H9 (cell line): Measurements from ENCODE around the gene HERC3. TPM values are rescaled to one million over a fixed set of nuclear protein-coding genes. Genes with fewer than 3 reads are reported as not detected.

Experiments
- DNase-seq: peaks from one replicate; pipeline ENCODE4 v3.0.0-alpha.2; 2017
- H2AFZ ChIP-seq: one replicate; pipeline ENCODE4 v1.6.1; 2013; ENCODE audit warnings: mild to moderate bottlenecking, low read length, control low read depth, moderate library complexity
- H2AK5ac ChIP-seq: 2 replicates; pipeline ENCODE4 v1.6.1; 2013; ENCODE audit warnings: low read length, control low read depth, mixed read lengths; ENCODE audit not compliant: insufficient read length
- H2BK120ac ChIP-seq: one replicate; pipeline ENCODE4 v1.6.1; 2013; ENCODE audit warnings: low read depth, mild to moderate bottlenecking, low read length, control low read depth, inconsistent platforms; ENCODE audit not compliant: poor library complexity, severe bottlenecking
- H2BK12ac ChIP-seq: 2 replicates; pipeline ENCODE4 v1.6.1; 2013; ENCODE audit warnings: low read length, control low read depth, mixed read lengths, low read depth; ENCODE audit not compliant: insufficient read length
- H2BK15ac ChIP-seq: 2 replicates; pipeline ENCODE4 v1.6.1; 2013; ENCODE audit warnings: low read depth, low read length, control low read depth
- H2BK20ac ChIP-seq: one replicate; pipeline ENCODE4 v1.6.1; 2013; ENCODE audit warnings: low read depth, mild to moderate bottlenecking, low read length, control low read depth, inconsistent platforms; ENCODE audit not compliant: poor library complexity, severe bottlenecking
- H2BK5ac ChIP-seq: 2 replicates; pipeline ENCODE4 v1.6.1; 2013; ENCODE audit warnings: low read length, control low read depth, mixed read lengths; ENCODE audit not compliant: insufficient read length
- H3K14ac ChIP-seq: 2 replicates; pipeline ENCODE4 v1.6.1; 2013; ENCODE audit warnings: low read length, control low read depth; ENCODE audit not compliant: insufficient read depth
- H3K18ac ChIP-seq: 2 replicates; pipeline ENCODE4 v1.6.1; 2013; ENCODE audit warnings: low read depth, mild to moderate bottlenecking, mixed read lengths, low read length, control low read depth; ENCODE audit not compliant: insufficient read length
- H3K23ac ChIP-seq: 2 replicates; pipeline ENCODE4 v1.6.1; 2013; ENCODE audit warnings: low read length, control low read depth, mixed read lengths, low read depth; ENCODE audit not compliant: insufficient read length
- H3K23me2 ChIP-seq: 2 replicates; pipeline ENCODE4 v1.6.1; 2013; ENCODE audit warnings: low read depth, mild to moderate bottlenecking, mixed read lengths, low read length, control low read depth; ENCODE audit not compliant: insufficient read length, poor library complexity, severe bottlenecking
- H3K27ac ChIP-seq: 2 replicates; pipeline ENCODE4 v1.5.1; 2013; ENCODE audit warnings: low read length, control low read depth, mixed read lengths, low read depth; ENCODE audit not compliant: insufficient read length
- H3K27me3 ChIP-seq: 2 replicates; pipeline ENCODE4 v1.6.1; 2013; ENCODE audit warnings: low read length, control low read depth, inconsistent platforms; ENCODE audit not compliant: insufficient read depth
- H3K4ac ChIP-seq: 2 replicates; pipeline ENCODE4 v1.6.1; 2013; ENCODE audit warnings: low read depth, mild to moderate bottlenecking, control low read depth, inconsistent platforms, low read length, moderate library complexity
- H3K4me1 ChIP-seq: 2 replicates; pipeline ENCODE4 v1.6.1; 2013; ENCODE audit warnings: low read length, control low read depth, inconsistent platforms; ENCODE audit not compliant: insufficient read depth
- H3K4me2 ChIP-seq: 2 replicates; pipeline ENCODE4 v1.6.1; 2013; ENCODE audit warnings: low read length, control low read depth, mixed read lengths; ENCODE audit not compliant: insufficient read length, insufficient read depth
- H3K56ac ChIP-seq: 2 replicates; pipeline ENCODE4 v1.6.1; 2013; ENCODE audit warnings: low read depth, mild to moderate bottlenecking, mixed read lengths, low read length, control low read depth; ENCODE audit not compliant: insufficient read length
- H3K79me1 ChIP-seq: 2 replicates; pipeline ENCODE4 v1.6.1; 2013; ENCODE audit warnings: low read depth, mild to moderate bottlenecking, moderate library complexity, low read length, control low read depth, inconsistent platforms; ENCODE audit not compliant: insufficient read depth, poor library complexity, severe bottlenecking
- H3K79me2 ChIP-seq: 2 replicates; pipeline ENCODE4 v1.6.1; 2013; ENCODE audit warnings: low read length, control low read depth, inconsistent platforms; ENCODE audit not compliant: insufficient read depth
- H3K9ac ChIP-seq: 2 replicates; pipeline ENCODE4 v1.6.1; 2013; ENCODE audit warnings: low read length, control low read depth, mixed read lengths; ENCODE audit not compliant: insufficient read length; ENCODE audit errors: extremely low read depth
- H3K9me3 ChIP-seq: one replicate; pipeline ENCODE4 v1.6.1; 2013; ENCODE audit warnings: low read depth, low read length, inconsistent platforms; ENCODE audit not compliant: control insufficient read depth
- H3T11ph ChIP-seq: one replicate; pipeline ENCODE4 v1.6.1; 2013; ENCODE audit warnings: mild to moderate bottlenecking, low read length, control low read depth, inconsistent platforms
- H4K20me1 ChIP-seq: one replicate; pipeline ENCODE4 v1.6.1; 2013; ENCODE audit not compliant: control insufficient read depth, insufficient read length, insufficient read depth
- H4K5ac ChIP-seq: 2 replicates; pipeline ENCODE4 v1.6.1; 2013; ENCODE audit warnings: low read depth, mild to moderate bottlenecking, mixed read lengths, low read length, control low read depth; ENCODE audit not compliant: insufficient read length
- H4K8ac ChIP-seq: replicated peaks from 2 replicates; pipeline ENCODE4 v1.6.1; 2013; ENCODE audit warnings: low read length, control low read depth, mixed read lengths, low read depth; ENCODE audit not compliant: insufficient read length
- H4K91ac ChIP-seq: 2 replicates; pipeline ENCODE4 v1.6.1; 2013; ENCODE audit warnings: low read depth, mild to moderate bottlenecking, moderate library complexity, mixed read lengths, low read length, control low read depth; ENCODE audit not compliant: insufficient read length
- H3K27ac Mint-ChIP-seq, 3 experiments: 2 replicates in 2 of 3; 3 replicates in 1 of 3; pipeline ENCODE4 v1.8.0; 2020 to 2021; ENCODE audit warnings: mixed read lengths in 3 of 3, mild to moderate bottlenecking in 1 of 3, moderate library complexity in 1 of 3
- H3K27me3 Mint-ChIP-seq: 2 replicates; pipeline ENCODE4 v1.8.0; 2021; ENCODE audit warnings: low read depth, mild to moderate bottlenecking, moderate library complexity, mixed read lengths
- H3K36me3 Mint-ChIP-seq, 3 experiments: 2 replicates in 2 of 3; 3 replicates in 1 of 3; pipeline ENCODE4 v1.8.0; 2020 to 2021; ENCODE audit warnings: low read depth in 3 of 3, mixed read lengths in 3 of 3; ENCODE audit not compliant: insufficient read depth in 1 of 3
- H3K4me1 Mint-ChIP-seq, 2 experiments: 2 replicates each; pipeline ENCODE4 v1.8.0; 2020; ENCODE audit warnings: mixed read lengths in 2 of 2
- H3K4me3 Mint-ChIP-seq, 2 experiments: 2 replicates in 1 of 2; 3 replicates in 1 of 2; pipeline ENCODE4 v1.8.0; 2020 to 2021; ENCODE audit warnings: mild to moderate bottlenecking in 2 of 2, mixed read lengths in 2 of 2, moderate library complexity in 1 of 2
- H3K9me3 Mint-ChIP-seq, 2 experiments: 2 replicates in 1 of 2; 3 replicates in 1 of 2; pipeline ENCODE4 v1.8.0; 2020; ENCODE audit warnings: mild to moderate bottlenecking in 2 of 2, mixed read lengths in 2 of 2, moderate library complexity in 1 of 2
- CTCF ChIP-seq: fragments of 200-600 bp; sonication (generic); conservative IDR thresholded peaks from 3 replicates; pipeline ENCODE4 v1.8.0; 2021; ENCODE audit warnings: antibody characterized with exemption, mild to moderate bottlenecking
- WGBS: extraction: QIAGEN DNeasy Blood & Tissue Kit; methylation state at CpG from one replicate; pipeline ENCODE4 v1.1.7; 2013; ENCODE audit warnings: missing lambda C conversion rate, low lambda C conversion rate, mixed read lengths; ENCODE audit not compliant: insufficient read length; ENCODE audit errors: extremely low coverage; 5-methylcytosine and 5-hydroxymethylcytosine counted together
- total RNA-seq: library from RNA; stranded (reverse); gene quantifications from 2 replicates; pipeline ENCODE4 v1.2.1, GENCODE V29; 2021

HERC3 gene
- total RNA-seq, 1 experiment from 2014 or later = 2.9 TPM

GRCh38 chr4:88693792-88694191, 101.5 kb downstream of the HERC3 start:
- no peak overlapping the region for H4K91ac ChIP-seq
- H3K4ac ChIP-seq = no peak overlapping the region
- no peak overlapping the region for H3K18ac ChIP-seq
- H3K23me2 ChIP-seq = no peaks in the 10 kb centered on the region
- H4K5ac ChIP-seq = no peak overlapping the region
- Mint-ChIP-seq H3K27me3 (peaks cover 8% of the 10 kb centered on the region), H3K4me3 (no peak overlapping the region), H3K9me3 (no peaks in the 10 kb centered on the region), H3K4me1 (peaks cover 4 to 7% of the 10 kb centered on the region in 2 experiments; a peak in 2 of 4 replicates), H3K27ac (no peak overlapping the region; a peak in 1 of 7 replicates), H3K36me3 (peaks cover 0 to 4% (median 0%) of the 10 kb centered on the region in 3 experiments; a peak in 1 of 7 replicates)
- H2BK12ac ChIP-seq = no peak overlapping the region
- no CpG with 5 or more reads among the region's 3 CpGs for WGBS
- H3K27ac ChIP-seq = no peak overlapping the region
- H2BK20ac ChIP-seq = no peak overlapping the region
- no peak overlapping the region for H4K8ac ChIP-seq
- no peaks in the 10 kb centered on the region for H3K9me3 ChIP-seq
- H3K27me3 ChIP-seq = no peaks in the 10 kb centered on the region
- no peak for TF ChIP-seq CTCF
- H3K79me1 ChIP-seq = no peaks in the 10 kb centered on the region
- DNase-seq = no peak
- H3K79me2 ChIP-seq = no peaks in the 10 kb centered on the region
- no peak overlapping the region for H3T11ph ChIP-seq
- H2BK5ac ChIP-seq = no peak overlapping the region
- no peak overlapping the region for H3K23ac ChIP-seq
- H2AFZ ChIP-seq = no peak overlapping the region
- H2BK120ac ChIP-seq = no peak overlapping the region
- no peak overlapping the region for H2BK15ac ChIP-seq
- no peaks in the 10 kb centered on the region for H4K20me1 ChIP-seq
- no peak overlapping the region for H2AK5ac ChIP-seq
- no peak overlapping the region for H3K56ac ChIP-seq
- no peak overlapping the region for H3K14ac ChIP-seq
- H3K4me1 ChIP-seq = no peaks in the 10 kb centered on the region
- H3K4me2 ChIP-seq = no peak overlapping the region
- no peak overlapping the region for H3K9ac ChIP-seq
